ENCODE results near the gene PPAT. TPM values are rescaled to one million over a fixed set of nuclear protein-coding genes. Genes with fewer than 3 reads are reported as not detected.

PPAT gene
- total and polyA plus RNA-seq, 4 donors, result 3.7 to 11.0 (median 5.7) TPM

DNA sequence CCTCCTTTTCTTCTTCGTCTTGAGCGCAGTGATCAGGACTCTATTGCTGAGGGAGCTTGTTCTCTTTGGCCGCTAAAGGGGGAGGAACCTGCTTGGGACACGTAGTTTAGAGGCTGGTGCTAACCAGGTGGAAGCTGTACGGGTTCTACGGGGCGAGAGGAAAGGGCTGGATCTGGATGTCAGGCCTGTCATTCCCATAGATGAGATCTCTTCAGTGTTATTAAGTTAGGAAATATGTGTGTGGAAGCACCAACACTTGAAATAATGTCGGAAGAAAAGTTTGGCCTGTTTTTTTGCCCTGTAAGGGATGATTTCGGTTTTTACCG is 32.6 kb upstream of the PPAT start (continued):
- TF ChIP-seq, protein P1, sequence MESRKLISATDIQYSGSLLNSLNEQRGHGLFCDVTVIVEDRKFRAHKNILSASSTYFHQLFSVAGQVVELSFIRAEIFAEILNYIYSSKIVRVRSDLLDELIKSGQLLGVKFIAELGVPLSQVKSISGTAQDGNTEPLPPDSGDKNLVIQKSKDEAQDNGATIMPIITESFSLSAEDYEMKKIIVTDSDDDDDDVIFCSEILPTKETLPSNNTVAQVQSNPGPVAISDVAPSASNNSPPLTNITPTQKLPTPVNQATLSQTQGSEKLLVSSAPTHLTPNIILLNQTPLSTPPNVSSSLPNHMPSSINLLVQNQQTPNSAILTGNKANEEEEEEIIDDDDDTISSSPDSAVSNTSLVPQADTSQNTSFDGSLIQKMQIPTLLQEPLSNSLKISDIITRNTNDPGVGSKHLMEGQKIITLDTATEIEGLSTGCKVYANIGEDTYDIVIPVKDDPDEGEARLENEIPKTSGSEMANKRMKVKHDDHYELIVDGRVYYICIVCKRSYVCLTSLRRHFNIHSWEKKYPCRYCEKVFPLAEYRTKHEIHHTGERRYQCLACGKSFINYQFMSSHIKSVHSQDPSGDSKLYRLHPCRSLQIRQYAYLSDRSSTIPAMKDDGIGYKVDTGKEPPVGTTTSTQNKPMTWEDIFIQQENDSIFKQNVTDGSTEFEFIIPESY (IDR thresholded peaks at IDR 0.05), result no peak
- TF ChIP-seq SP1 (IDR thresholded peaks at IDR 0.05), result no peak
- TF ChIP-seq, protein P2, sequence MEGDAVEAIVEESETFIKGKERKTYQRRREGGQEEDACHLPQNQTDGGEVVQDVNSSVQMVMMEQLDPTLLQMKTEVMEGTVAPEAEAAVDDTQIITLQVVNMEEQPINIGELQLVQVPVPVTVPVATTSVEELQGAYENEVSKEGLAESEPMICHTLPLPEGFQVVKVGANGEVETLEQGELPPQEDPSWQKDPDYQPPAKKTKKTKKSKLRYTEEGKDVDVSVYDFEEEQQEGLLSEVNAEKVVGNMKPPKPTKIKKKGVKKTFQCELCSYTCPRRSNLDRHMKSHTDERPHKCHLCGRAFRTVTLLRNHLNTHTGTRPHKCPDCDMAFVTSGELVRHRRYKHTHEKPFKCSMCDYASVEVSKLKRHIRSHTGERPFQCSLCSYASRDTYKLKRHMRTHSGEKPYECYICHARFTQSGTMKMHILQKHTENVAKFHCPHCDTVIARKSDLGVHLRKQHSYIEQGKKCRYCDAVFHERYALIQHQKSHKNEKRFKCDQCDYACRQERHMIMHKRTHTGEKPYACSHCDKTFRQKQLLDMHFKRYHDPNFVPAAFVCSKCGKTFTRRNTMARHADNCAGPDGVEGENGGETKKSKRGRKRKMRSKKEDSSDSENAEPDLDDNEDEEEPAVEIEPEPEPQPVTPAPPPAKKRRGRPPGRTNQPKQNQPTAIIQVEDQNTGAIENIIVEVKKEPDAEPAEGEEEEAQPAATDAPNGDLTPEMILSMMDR (IDR thresholded peaks at IDR 0.05; ENCODE audit: low read depth, low read length, missing input control), result no peak
- no peak for TF ChIP-seq HNF4G (IDR thresholded peaks at IDR 0.05)
- no peak for TF ChIP-seq FOXA1 (IDR thresholded peaks at IDR 0.05)
- no peak for TF ChIP-seq YY1 (IDR thresholded peaks at IDR 0.05)

DNA sequence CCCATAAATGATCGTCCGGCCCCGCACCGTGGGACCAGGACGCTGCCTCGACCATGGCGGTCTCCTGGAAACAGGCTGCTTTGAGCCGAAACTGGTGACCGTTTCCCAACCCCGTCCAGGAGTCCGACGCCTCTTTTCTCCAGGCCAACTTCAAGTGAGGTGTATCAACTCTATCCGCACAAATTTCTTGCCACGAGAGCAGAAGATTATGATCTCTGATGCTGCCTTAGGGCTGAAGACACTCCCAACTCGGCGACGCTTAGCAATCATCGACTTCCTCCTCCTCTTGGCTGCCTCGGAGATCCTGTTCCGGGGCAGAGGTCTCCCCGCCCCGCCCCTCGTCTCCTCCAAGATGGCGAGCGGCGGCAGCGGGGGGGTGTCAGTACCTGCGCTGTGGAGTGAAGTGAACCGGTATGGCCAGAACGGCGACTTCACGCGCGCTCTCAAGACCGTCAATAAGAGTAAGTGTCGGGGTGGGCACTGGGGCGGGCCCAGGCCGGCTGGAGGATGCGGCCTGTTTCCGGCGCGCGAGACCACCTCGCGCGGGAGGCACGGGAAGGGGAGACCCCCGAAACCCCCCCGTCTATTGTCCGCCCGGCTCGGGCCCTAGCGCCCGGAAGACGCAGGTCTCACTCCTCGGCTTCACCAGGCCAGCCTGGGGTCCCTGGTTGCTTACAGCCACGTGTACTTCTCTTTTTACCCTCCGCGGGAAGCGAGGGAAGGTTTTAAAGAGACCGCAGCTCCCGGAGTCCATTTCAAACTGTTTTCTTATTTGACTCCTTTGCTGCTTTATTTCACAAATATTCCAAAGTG is 32.1 kb upstream of the PPAT start, which contains the start of gene SRP72:
TSS of gene SRP72 (plus strand) at position 334 of the 813 bp plus-strand sequence. CDS start at position 353, 19 bp downstream.
- peak within 1 kb of the TSS; percentile 87 to 95 (median 93) for H3K4me3 ChIP-seq (ENCODE audit: low read depth in 1 of 3, low read length in 3 of 3)
- peaks cover 9 to 30% (median 19%) of the 10 kb centered on the region in 4 donors for H3K4me1 ChIP-seq (ENCODE audit: control insufficient read depth in 4 of 4, insufficient read depth in 4 of 4, low read length in 3 of 4)
- TF ChIP-seq FOXA1 (IDR thresholded peaks at IDR 0.05) (no peak), HNF4A (conservative IDR thresholded peaks at IDR 0.05) (peak; percentile 34 to 59), JUND (IDR thresholded peaks at IDR 0.05) (peak in 1 of 2 donors; percentile 53), RAD21 (IDR thresholded peaks at IDR 0.05) (peak; percentile 19 to 53), SP1 (IDR thresholded peaks at IDR 0.05) (peak; percentile 39), FOXA2 (IDR thresholded peaks at IDR 0.05) (no peak), HNF4G (IDR thresholded peaks at IDR 0.05) (no peak), EGR1 (IDR thresholded peaks at IDR 0.05; ENCODE audit: low read depth in 2 of 2) (peak in 1 of 2 donors; percentile 29), YY1 (IDR thresholded peaks at IDR 0.05) (peak; percentile 98), RXRA (IDR thresholded peaks at IDR 0.05) (peak in 1 of 2 donors; percentile 50), NR2F2 (IDR thresholded peaks at IDR 0.05) (peak; percentile 82), TAF1 (conservative IDR thresholded peaks at IDR 0.05) (peak; percentile 74), GABPA (IDR thresholded peaks at IDR 0.05 in 1 of 2, conservative IDR thresholded peaks at IDR 0.05 in 1 of 2) (peak; percentile 73 to 93)
- TF ChIP-seq, protein P2 (IDR thresholded peaks at IDR 0.05; ENCODE audit: low read depth, low read length, missing input control), result no peak
- TF ChIP-seq, protein P3, sequence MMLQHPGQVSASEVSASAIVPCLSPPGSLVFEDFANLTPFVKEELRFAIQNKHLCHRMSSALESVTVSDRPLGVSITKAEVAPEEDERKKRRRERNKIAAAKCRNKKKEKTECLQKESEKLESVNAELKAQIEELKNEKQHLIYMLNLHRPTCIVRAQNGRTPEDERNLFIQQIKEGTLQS (IDR thresholded peaks at IDR 0.05), result no peak
- TF ChIP-seq, protein P1 (IDR thresholded peaks at IDR 0.05), result no peak
- TF ChIP-seq, protein P4, sequence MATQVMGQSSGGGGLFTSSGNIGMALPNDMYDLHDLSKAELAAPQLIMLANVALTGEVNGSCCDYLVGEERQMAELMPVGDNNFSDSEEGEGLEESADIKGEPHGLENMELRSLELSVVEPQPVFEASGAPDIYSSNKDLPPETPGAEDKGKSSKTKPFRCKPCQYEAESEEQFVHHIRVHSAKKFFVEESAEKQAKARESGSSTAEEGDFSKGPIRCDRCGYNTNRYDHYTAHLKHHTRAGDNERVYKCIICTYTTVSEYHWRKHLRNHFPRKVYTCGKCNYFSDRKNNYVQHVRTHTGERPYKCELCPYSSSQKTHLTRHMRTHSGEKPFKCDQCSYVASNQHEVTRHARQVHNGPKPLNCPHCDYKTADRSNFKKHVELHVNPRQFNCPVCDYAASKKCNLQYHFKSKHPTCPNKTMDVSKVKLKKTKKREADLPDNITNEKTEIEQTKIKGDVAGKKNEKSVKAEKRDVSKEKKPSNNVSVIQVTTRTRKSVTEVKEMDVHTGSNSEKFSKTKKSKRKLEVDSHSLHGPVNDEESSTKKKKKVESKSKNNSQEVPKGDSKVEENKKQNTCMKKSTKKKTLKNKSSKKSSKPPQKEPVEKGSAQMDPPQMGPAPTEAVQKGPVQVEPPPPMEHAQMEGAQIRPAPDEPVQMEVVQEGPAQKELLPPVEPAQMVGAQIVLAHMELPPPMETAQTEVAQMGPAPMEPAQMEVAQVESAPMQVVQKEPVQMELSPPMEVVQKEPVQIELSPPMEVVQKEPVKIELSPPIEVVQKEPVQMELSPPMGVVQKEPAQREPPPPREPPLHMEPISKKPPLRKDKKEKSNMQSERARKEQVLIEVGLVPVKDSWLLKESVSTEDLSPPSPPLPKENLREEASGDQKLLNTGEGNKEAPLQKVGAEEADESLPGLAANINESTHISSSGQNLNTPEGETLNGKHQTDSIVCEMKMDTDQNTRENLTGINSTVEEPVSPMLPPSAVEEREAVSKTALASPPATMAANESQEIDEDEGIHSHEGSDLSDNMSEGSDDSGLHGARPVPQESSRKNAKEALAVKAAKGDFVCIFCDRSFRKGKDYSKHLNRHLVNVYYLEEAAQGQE (IDR thresholded peaks at IDR 0.05), result peak; percentile 21
- TF ChIP-seq, protein P5, sequence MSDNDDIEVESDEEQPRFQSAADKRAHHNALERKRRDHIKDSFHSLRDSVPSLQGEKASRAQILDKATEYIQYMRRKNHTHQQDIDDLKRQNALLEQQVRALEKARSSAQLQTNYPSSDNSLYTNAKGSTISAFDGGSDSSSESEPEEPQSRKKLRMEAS (IDR thresholded peaks at IDR 0.05), result peak; percentile 52
- no peaks in the 10 kb centered on the region for H3K27me3 ChIP-seq (ENCODE audit: control insufficient read depth in 4 of 4, insufficient read depth in 4 of 4, low read length in 3 of 4)
- no peaks in the 10 kb centered on the region for H3K9me3 ChIP-seq (ENCODE audit: control insufficient read depth in 4 of 4, low read length in 3 of 4)
- peaks cover 3 to 13% (median 8%) of the 10 kb centered on the region in 4 donors for H3K36me3 ChIP-seq (ENCODE audit: control insufficient read depth in 4 of 4, insufficient read depth in 3 of 4, low read depth in 1 of 4, low read length in 3 of 4)
- WGBS, result under 1% methylated on average over 62 of the region's 62 CpGs
- H3K9ac ChIP-seq (ENCODE audit: low read depth in 1 of 2, low read length in 2 of 2), result peak within 1 kb of the TSS; percentile 58 to 95
- DNase-seq (ENCODE audit: low spot score), result peak; percentile 88
- H3K27ac ChIP-seq (ENCODE audit: low read depth in 1 of 2, low read length in 2 of 2), result peak within 1 kb of the TSS; percentile 59 to 83
